ENCODE measurements around the gene BDKRB2.

The BDKRB2 gene

GRCh38 chr14:96272777-96273473 is 68.3 kb downstream of the BDKRB2 start:
- DNase-seq (ENCODE audit: low read depth), result no peak

GRCh38 chr14:96273629-96274028 is 69.0 kb downstream of the BDKRB2 start:
- DNase-seq (ENCODE audit: low read depth), result no peak

- no peak for DNase-seq (ENCODE audit: low read depth)
Observed at GRCh38 chr14:96274122-96274521, 69.5 kb downstream of the BDKRB2 start.

GRCh38 chr14:96274543-96274942 is 69.9 kb downstream of the BDKRB2 start:
- no peak for DNase-seq (ENCODE audit: low read depth)

GRCh38 chr14:96275177-96276112 is 70.8 kb downstream of the BDKRB2 start:
- peak; percentile 30 for DNase-seq (ENCODE audit: low read depth)

- DNase-seq (ENCODE audit: low read depth), result no peak
Observed at GRCh38 chr14:96277890-96278289, 73.3 kb downstream of the BDKRB2 start.

- DNase-seq (ENCODE audit: low read depth), result no peak
Observed at GRCh38 chr14:96279564-96279963, 74.9 kb downstream of the BDKRB2 start.

- no peak for DNase-seq (ENCODE audit: low read depth)
Observed at GRCh38 chr14:96280104-96280503, 75.5 kb downstream of the BDKRB2 start.

- no peak for DNase-seq (ENCODE audit: low read depth)
Observed at GRCh38 chr14:96281486-96281885, 76.8 kb downstream of the BDKRB2 start.

GRCh38 chr14:96284008-96284407 is 79.4 kb downstream of the BDKRB2 start:
- no peak for DNase-seq (ENCODE audit: low read depth)

- no peak for DNase-seq (ENCODE audit: low read depth)
Observed at GRCh38 chr14:96284430-96284829, 79.8 kb downstream of the BDKRB2 start.

- no peak for DNase-seq (ENCODE audit: low read depth)
Observed at GRCh38 chr14:96285667-96286066, 81.0 kb downstream of the BDKRB2 start.

- no peak for DNase-seq (ENCODE audit: low read depth)
Observed at GRCh38 chr14:96286251-96286650, 81.6 kb downstream of the BDKRB2 start.

GRCh38 chr14:96287856-96288255 is 83.2 kb downstream of the BDKRB2 start:
- DNase-seq (ENCODE audit: low read depth), result no peak

Data from activated gamma-delta T cell treated with anti-CD3 and anti-CD28 coated beads, Interleukin-2, amount 50 U/mL, for 16 hours (primary cell).